HG02798 (cell line): Measurements from ENCODE around the gene MYOF.
A peak's percentile ranks its signal among the peaks of the same experiment; 100 is the strongest.

Experiments
- ATAC-seq: cut with Tn5 transposase; IDR thresholded peaks from one replicate; pipeline ENCODE4 v1.9.1; 2021; ENCODE audit warnings: mild to moderate bottlenecking; ENCODE audit not compliant: unreplicated experiment, poor library complexity

Gene MYOF

GRCh38 chr10:93404048-93404354, 78.1 kb downstream of the MYOF start:
- no peak for ATAC-seq

GRCh38 chr10:93403152-93404047, 78.7 kb downstream of the MYOF start:
- no peak for ATAC-seq

GRCh38 chr10:93402192-93402591, 79.9 kb downstream of the MYOF start:
- ATAC-seq, result no peak

DNA sequence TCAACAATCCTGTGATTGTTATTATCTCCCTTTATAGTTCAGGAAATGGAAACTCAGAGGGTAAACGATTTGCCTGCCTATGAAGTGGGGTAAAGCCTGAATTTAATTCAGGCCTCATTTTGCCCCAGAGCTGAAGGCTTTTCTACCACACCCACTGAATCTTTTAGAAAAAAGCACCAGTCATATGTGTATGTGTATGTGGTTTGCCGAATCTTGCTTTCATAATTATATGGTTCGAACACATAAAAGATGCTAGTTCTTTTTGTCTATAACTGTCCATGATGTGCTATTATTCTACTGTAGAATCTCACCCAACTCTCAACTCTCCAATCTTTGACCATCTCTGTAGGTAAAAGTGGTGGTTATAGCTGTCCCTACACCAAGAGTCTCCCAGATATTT, 83.6 kb downstream of the MYOF start:
- ATAC-seq, result no peak

- ATAC-seq, result no peak
These were observed 85.1 kb downstream of the MYOF start for GRCh38 chr10:93397020-93397419.

GRCh38 chr10:93393211-93393610, 88.9 kb downstream of the MYOF start:
- ATAC-seq, result no peak

GRCh38 chr10:93392121-93392520, 90.0 kb downstream of the MYOF start:
- ATAC-seq, result no peak

GRCh38 chr10:93390306-93391090, 91.6 kb downstream of the MYOF start:
- no peak for ATAC-seq

DNA sequence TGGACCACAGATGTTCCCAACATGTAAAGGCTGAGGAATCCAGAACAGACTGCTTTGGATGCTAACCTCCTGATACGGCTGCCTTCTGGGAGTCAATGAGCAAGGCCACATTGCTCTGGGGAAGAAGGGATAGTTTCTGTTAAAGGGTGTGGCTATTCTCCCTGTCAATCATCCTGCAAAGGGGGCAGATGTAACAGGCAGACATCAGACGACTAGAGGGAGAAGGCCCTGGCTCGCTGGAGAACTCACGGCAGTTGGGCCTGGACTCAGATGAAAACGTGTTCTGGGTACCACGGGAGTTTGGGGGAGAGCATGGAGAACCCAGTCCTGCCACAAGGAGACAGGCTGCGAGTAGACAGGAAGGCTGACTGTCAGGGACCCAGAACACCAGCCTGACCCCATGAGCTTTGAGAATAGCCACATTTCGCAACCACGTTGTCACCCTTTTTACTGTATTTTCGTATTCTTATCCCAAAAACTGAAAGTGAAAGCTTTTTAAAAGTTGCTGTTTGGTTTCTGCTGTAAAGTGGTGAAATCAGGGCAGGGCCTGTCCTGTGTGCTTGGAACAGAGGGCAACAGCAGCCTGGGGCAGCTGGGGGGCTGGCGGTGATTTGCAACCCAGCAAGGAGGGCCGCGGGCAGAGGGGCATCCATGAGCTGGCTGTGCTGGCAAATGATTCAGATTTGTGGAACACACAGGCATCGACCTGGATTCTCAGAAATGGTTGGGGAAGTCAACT, 95.3 kb downstream of the MYOF start:
- ATAC-seq, result no peak

GRCh38 chr10:93385345-93385744, 96.8 kb downstream of the MYOF start:
- no peak for ATAC-seq

DNA sequence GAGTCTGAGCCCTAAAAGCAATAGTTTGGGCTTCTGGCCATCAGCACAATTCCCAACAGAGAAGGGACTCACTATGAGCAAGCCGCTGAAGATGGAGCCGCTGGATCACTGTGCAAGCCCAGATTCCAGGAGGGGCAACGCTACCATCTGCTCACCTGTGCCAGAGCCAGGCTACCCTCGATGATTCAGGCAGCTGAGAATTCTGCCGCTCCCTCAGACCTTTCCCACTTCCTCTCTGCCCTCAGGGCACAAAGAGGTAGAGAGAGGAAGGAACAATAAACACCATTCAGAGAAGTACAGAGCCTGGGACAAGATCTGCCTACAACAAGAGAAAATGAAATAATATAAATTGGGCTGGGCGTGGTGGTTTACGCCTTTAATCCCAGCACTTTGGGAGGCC, 98.1 kb downstream of the MYOF start:
- no peak for ATAC-seq

- no peak for ATAC-seq
These were observed 98.6 kb downstream of the MYOF start for GRCh38 chr10:93383562-93383981.

- ATAC-seq, result no peak
These were observed 102.2 kb downstream of the MYOF start for GRCh38 chr10:93379731-93380575.

- no peak for ATAC-seq
These were observed 103.0 kb downstream of the MYOF start for GRCh38 chr10:93378997-93379730.

GRCh38 chr10:93378039-93378438, 104.1 kb downstream of the MYOF start:
- ATAC-seq, result no peak

DNA sequence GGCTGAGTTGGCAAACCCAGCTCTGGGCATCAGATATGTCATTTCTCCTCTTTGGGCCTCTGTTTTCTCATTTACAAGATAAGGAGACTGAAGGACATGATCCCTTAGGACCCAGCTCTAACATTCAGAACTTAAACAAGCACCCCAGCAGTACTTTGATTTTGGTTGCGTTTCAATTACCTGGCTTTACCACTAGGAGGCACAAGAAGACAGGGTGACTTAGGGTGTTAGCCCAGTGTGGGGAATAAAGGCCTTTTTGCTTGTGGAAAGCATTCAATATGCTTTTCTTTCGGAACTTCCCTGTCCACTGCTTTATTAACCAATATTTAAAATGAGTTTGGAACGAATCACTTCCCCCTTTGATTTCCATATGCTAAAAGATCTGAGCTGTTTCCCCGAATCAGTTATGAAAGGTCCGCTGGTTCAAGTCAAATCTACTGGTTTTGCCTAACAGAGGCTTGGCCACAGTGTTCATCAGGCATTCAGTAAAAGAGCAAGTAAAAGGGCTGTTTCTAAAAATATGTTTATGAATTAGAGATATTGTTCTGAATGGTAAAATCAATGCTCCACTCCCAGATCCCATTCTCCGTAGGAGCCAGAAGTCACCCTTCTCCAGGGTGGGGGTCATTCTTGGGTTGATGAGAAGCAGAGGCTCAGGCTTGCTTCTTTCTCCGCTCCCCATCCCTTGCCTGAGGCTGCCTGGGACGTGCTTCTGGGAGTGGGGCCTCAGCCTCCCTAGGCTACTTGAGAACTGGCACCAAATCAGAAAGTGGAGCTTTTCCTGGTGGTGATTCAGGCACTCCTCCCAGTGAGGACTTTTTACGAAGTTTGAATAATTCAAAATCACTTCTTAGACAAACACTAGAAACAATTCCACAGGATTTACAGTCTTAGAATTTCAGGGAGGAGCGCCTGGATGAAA, 105.5 kb downstream of the MYOF start:
- peak; percentile 74 for ATAC-seq

DNA sequence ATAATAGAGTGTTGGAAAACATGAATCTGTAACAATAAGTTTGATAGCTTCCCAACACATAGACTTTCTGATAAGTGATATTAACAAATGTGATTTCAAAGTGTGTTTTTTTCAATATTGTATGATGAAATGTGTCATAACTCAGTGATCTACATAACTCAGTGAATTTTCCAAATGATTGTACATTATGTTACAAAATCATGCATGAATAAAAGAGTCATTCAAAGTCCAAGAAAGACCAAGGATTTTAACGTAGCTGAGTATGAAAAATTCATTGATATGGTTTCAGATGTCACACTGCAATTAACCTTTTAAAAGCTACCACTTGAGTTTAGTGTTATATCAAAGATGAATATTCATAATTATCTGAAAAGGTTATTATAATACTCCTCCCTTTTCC, 111.2 kb downstream of the MYOF start:
- ATAC-seq, result no peak

DNA sequence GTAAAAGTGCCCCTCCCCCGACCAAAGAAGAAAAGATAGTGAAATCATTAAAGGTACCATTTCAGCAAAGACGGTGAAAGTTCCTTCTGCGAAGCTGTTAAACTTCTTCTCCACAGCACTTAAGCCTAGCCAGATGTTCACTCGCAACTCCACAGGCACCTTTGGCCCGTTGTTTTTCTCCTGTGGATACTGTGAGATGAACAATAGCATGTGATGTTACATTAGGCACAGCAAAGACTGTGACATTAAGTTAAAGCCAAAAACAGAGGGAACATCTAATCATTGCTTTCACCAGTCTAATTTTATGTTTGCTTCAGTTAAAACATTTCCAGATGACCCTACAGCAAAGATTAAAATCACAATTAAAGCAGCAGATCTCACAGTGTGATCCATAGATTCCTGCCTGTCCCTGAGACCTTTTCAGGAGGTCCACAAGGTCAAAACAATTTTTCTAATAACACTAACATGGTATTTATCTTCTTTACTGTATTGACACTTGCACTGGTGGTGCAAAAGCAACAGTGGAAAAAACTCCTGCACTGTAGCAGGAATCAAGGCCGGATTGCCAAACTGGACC, 112.5 kb downstream of the MYOF start:
- no peak for ATAC-seq
